ENCODE data around the gene LRFN4.
A peak's percentile ranks its signal among the peaks of the same experiment; 100 is the strongest.

LRFN4 gene

GRCh38 chr11:66854231-66854661, 2.6 kb upstream of the LRFN4 start:
- TF ChIP-seq, protein P1, sequence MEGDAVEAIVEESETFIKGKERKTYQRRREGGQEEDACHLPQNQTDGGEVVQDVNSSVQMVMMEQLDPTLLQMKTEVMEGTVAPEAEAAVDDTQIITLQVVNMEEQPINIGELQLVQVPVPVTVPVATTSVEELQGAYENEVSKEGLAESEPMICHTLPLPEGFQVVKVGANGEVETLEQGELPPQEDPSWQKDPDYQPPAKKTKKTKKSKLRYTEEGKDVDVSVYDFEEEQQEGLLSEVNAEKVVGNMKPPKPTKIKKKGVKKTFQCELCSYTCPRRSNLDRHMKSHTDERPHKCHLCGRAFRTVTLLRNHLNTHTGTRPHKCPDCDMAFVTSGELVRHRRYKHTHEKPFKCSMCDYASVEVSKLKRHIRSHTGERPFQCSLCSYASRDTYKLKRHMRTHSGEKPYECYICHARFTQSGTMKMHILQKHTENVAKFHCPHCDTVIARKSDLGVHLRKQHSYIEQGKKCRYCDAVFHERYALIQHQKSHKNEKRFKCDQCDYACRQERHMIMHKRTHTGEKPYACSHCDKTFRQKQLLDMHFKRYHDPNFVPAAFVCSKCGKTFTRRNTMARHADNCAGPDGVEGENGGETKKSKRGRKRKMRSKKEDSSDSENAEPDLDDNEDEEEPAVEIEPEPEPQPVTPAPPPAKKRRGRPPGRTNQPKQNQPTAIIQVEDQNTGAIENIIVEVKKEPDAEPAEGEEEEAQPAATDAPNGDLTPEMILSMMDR (IDR thresholded peaks at IDR 0.05; ENCODE audit: low read depth, low read length): no peak
- no peak for DNase-seq (ENCODE audit: low read depth in 2 of 2)

DNA sequence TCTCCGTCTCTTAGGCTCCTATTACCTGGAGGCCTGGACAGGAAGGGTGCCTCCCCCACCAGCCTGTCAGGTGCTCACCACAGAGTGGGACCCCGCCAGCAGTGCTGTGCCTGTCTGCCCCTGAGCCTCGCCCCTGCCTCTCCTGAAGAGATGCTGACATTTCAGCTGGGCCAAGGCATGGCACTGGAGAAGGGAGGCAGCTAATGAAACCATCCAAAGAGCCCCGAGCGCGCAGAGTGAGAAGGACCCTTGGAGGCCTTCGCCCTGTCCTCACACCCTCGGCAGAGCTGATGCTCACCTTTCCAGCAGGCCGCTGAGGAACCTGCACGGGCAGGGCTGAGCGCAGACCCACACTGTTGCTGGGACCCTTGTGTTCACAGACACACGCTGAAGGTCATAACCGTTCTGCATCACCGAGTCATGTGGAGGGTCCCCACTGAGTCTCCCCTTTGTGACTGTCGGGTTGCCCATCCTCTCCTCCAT, 2.1 kb upstream of the LRFN4 start:
- no peak overlapping the region for H3K4me3 ChIP-seq (replicated peaks in 1 of 2; ENCODE audit: low read depth in 2 of 2, low read length in 2 of 2)
- TF ChIP-seq, protein P1 (IDR thresholded peaks at IDR 0.05; ENCODE audit: low read depth, low read length): no peak
- DNase-seq (ENCODE audit: low read depth in 2 of 2): no peak

More at GRCh38 chr11:66854231-66854661, 2.6 kb upstream of the LRFN4 start:
- H3K4me3 ChIP-seq (replicated peaks in 1 of 2; ENCODE audit: low read depth in 2 of 2, low read length in 2 of 2): no peak overlapping the region

GRCh38 chr11:66855574-66856495, 1.0 kb upstream of the LRFN4 start:
- DNase-seq (ENCODE audit: low read depth in 2 of 2): peak; percentile 88 to 94
- TF ChIP-seq, protein P1 (IDR thresholded peaks at IDR 0.05; ENCODE audit: low read depth, low read length): no peak
- peak overlapping the region; percentile 68 to 71 for H3K4me3 ChIP-seq (replicated peaks in 1 of 2; ENCODE audit: low read depth in 2 of 2, low read length in 2 of 2)

GRCh38 chr11:66857234-66857926, 516 bp downstream of the LRFN4 start:
- H3K4me3 ChIP-seq (replicated peaks in 1 of 2; ENCODE audit: low read depth in 2 of 2, low read length in 2 of 2): peak overlapping the region; percentile 47 to 68
- DNase-seq (ENCODE audit: low read depth in 2 of 2): no peak
- TF ChIP-seq, protein P1 (IDR thresholded peaks at IDR 0.05; ENCODE audit: low read depth, low read length): no peak

GRCh38 chr11:66857927-66858185, 992 bp downstream of the LRFN4 start:
- peak overlapping the region; percentile 19 to 68 for H3K4me3 ChIP-seq (replicated peaks in 1 of 2; ENCODE audit: low read depth in 2 of 2, low read length in 2 of 2)
- TF ChIP-seq, protein P1 (IDR thresholded peaks at IDR 0.05; ENCODE audit: low read depth, low read length): no peak

GRCh38 chr11:66858186-66858938, 1.5 kb downstream of the LRFN4 start:
- TF ChIP-seq, protein P1 (IDR thresholded peaks at IDR 0.05; ENCODE audit: low read depth, low read length): no peak
- H3K4me3 ChIP-seq (replicated peaks in 1 of 2; ENCODE audit: low read depth in 2 of 2, low read length in 2 of 2): no peak overlapping the region
- no peak for DNase-seq (ENCODE audit: low read depth in 2 of 2)

More at GRCh38 chr11:66857927-66858185, 992 bp downstream of the LRFN4 start:
- no peak for DNase-seq (ENCODE audit: low read depth in 2 of 2)

All from cardiac fibroblast (primary cell).